Measurements from ENCODE around the gene BACE2.
A peak's percentile ranks its signal among the peaks of the same experiment; 100 is the strongest.

BACE2 gene

GRCh38 chr21:41316200-41317062 is 148.5 kb downstream of the BACE2 start, which contains the start of gene FAM3B:
Gene FAM3B, plus strand, starts transcription at chr21:41316801. Its CDS starts 79 bp downstream, at chr21:41316880.
- H3K36me3 ChIP-seq: no peaks in the 10 kb centered on the region
- peak within 1 kb of the TSS; percentile 18 to 23 for H3K4me3 ChIP-seq (ENCODE audit: low read depth in 1 of 2, low read length in 1 of 2)
- no peaks in the 10 kb centered on the region for H3K9me3 ChIP-seq
- H3K27ac ChIP-seq: no peak within 1 kb of the TSS
- TF ChIP-seq CTCF (IDR thresholded peaks at IDR 0.05): no peak
- peaks cover 0 to 4% of the 10 kb centered on the region in 2 experiments for H3K4me1 ChIP-seq (ENCODE audit: control insufficient read depth in 1 of 2, insufficient read depth in 1 of 2, low read depth in 1 of 2, low read length in 1 of 2)
- H3K27me3 ChIP-seq: peaks cover 88% of the 10 kb centered on the region

- Histone ChIP-seq H3K9me3 (no peaks in the 10 kb centered on the region), H3K27ac (no peak overlapping the region), H3K4me3 (ENCODE audit: low read depth in 1 of 2, low read length in 1 of 2) (peak overlapping the region; percentile 18 to 23), H3K36me3 (no peaks in the 10 kb centered on the region), H3K27me3 (peaks cover 82% of the 10 kb centered on the region), H3K4me1 (ENCODE audit: control insufficient read depth in 1 of 2, insufficient read depth in 1 of 2, low read depth in 1 of 2, low read length in 1 of 2) (peaks cover 0 to 4% of the 10 kb centered on the region in 2 experiments)
- no peak for TF ChIP-seq CTCF (IDR thresholded peaks at IDR 0.05)
Measured at GRCh38 chr21:41317063-41317392, 149.1 kb downstream of the BACE2 start.

GRCh38 chr21:41317458-41317857 is 149.5 kb downstream of the BACE2 start:
- H3K36me3 ChIP-seq: no peaks in the 10 kb centered on the region
- no peak for TF ChIP-seq CTCF (IDR thresholded peaks at IDR 0.05)
- H3K4me3 ChIP-seq (ENCODE audit: low read depth in 1 of 2, low read length in 1 of 2): no peak overlapping the region
- H3K27me3 ChIP-seq: peaks cover 78% of the 10 kb centered on the region
- H3K4me1 ChIP-seq (ENCODE audit: control insufficient read depth in 1 of 2, insufficient read depth in 1 of 2, low read depth in 1 of 2, low read length in 1 of 2): peaks cover 0 to 4% of the 10 kb centered on the region in 2 experiments
- H3K9me3 ChIP-seq: no peaks in the 10 kb centered on the region
- H3K27ac ChIP-seq: no peak overlapping the region

GRCh38 chr21:41318218-41318617 is 150.3 kb downstream of the BACE2 start:
- Histone ChIP-seq H3K4me1 (ENCODE audit: control insufficient read depth in 1 of 2, insufficient read depth in 1 of 2, low read depth in 1 of 2, low read length in 1 of 2) (peaks cover 0 to 4% of the 10 kb centered on the region in 2 experiments), H3K9me3 (no peaks in the 10 kb centered on the region), H3K27ac (no peak overlapping the region), H3K36me3 (no peaks in the 10 kb centered on the region), H3K27me3 (peaks cover 73% of the 10 kb centered on the region), H3K4me3 (ENCODE audit: low read depth in 1 of 2, low read length in 1 of 2) (no peak overlapping the region)
- no peak for TF ChIP-seq CTCF (IDR thresholded peaks at IDR 0.05)

- no peak for TF ChIP-seq CTCF (IDR thresholded peaks at IDR 0.05)
- Histone ChIP-seq H3K36me3 (no peaks in the 10 kb centered on the region), H3K4me1 (ENCODE audit: control insufficient read depth in 1 of 2, insufficient read depth in 1 of 2, low read depth in 1 of 2, low read length in 1 of 2) (peaks cover 0 to 4% of the 10 kb centered on the region in 2 experiments)
Measured at GRCh38 chr21:41319273-41319672, 151.3 kb downstream of the BACE2 start.

More at GRCh38 chr21:41319273-41319672, 151.3 kb downstream of the BACE2 start:
- Histone ChIP-seq H3K9me3 (no peaks in the 10 kb centered on the region), H3K4me3 (ENCODE audit: low read depth in 1 of 2, low read length in 1 of 2) (no peak overlapping the region), H3K27ac (no peak overlapping the region), H3K27me3 (peaks cover 66% of the 10 kb centered on the region)
